ENCODE measurements around the gene ENOX2. TPM values are rescaled to one million over a fixed set of nuclear protein-coding genes. Genes with fewer than 3 reads are reported as not detected.
"Not testable (repeated sequence)": the region's sequence is repeated elsewhere in the genome, so short reads cannot be mapped to it uniquely, and the experiment has no call there.

The ENOX2 gene
- 10 to 100 TPM; 10.2 to 27.0 (median 12.9) TPM for total RNA-seq

GRCh38 chrX:130902783-130903613 is at the start of gene ENOX2:
Gene ENOX2 (minus strand): TSS chrX:130903209. CDS start chrX:130703216, 199,993 bp downstream.
- no peak for TF ChIP-seq CTCF (IDR thresholded peaks at IDR 0.05)
- peak; percentile 59 for DNase-seq (ENCODE audit: low spot score)
- peak; percentile 100 for ATAC-seq (ENCODE audit: low FRiP score)

GRCh38 chrX:130952266-130953043 is 49.4 kb upstream of the ENOX2 start:
- TF ChIP-seq CTCF (IDR thresholded peaks at IDR 0.05), result no peak
- no peak for DNase-seq (ENCODE audit: low spot score)
- no peak for ATAC-seq (ENCODE audit: low FRiP score)

- no peak for TF ChIP-seq CTCF (IDR thresholded peaks at IDR 0.05)
- no peak for ATAC-seq (ENCODE audit: low FRiP score)
- DNase-seq (ENCODE audit: low spot score), result no peak
These were observed 41.2 kb upstream of the ENOX2 start for GRCh38 chrX:130944230-130944629.

- no peak for ATAC-seq (ENCODE audit: low FRiP score)
- no peak for DNase-seq (ENCODE audit: low spot score)
- no peak for TF ChIP-seq CTCF (IDR thresholded peaks at IDR 0.05)
These were observed 34.1 kb upstream of the ENOX2 start for GRCh38 chrX:130937101-130937500.

GRCh38 chrX:130933358-130933757 is 30.3 kb upstream of the ENOX2 start:
- no peak for ATAC-seq (ENCODE audit: low FRiP score)
- no peak for TF ChIP-seq CTCF (IDR thresholded peaks at IDR 0.05)

GRCh38 chrX:130920405-130920804 is 17.4 kb upstream of the ENOX2 start:
- ATAC-seq (ENCODE audit: low FRiP score); DNase-seq (ENCODE audit: low spot score): not testable (repeated sequence)

More at GRCh38 chrX:130933358-130933757, 30.3 kb upstream of the ENOX2 start:
- no peak for DNase-seq (ENCODE audit: low spot score)

GRCh38 chrX:130919676-130920075 is 16.7 kb upstream of the ENOX2 start:
- DNase-seq (ENCODE audit: low spot score); ATAC-seq (ENCODE audit: low FRiP score): not testable (repeated sequence)

- ATAC-seq (ENCODE audit: low FRiP score); DNase-seq (ENCODE audit: low spot score): not testable (repeated sequence)
These were observed 15.5 kb upstream of the ENOX2 start for GRCh38 chrX:130918498-130918897.
